ENCODE measurements around the gene MPHOSPH6.
"Not testable (repeated sequence)": the region's sequence is repeated elsewhere in the genome, so short reads cannot be mapped to it uniquely, and the experiment has no call there.

Gene MPHOSPH6

GRCh38 chr16:82167670-82168069, 2.4 kb downstream of the MPHOSPH6 start:
- no peak for DNase-seq

GRCh38 chr16:82160226-82160625, 9.8 kb downstream of the MPHOSPH6 start:
- DNase-seq = no peak

- DNase-seq = no peak
Measured at GRCh38 chr16:82157836-82158235, 12.2 kb downstream of the MPHOSPH6 start.

- no peak for DNase-seq
Measured at GRCh38 chr16:82157534-82157812, 12.6 kb downstream of the MPHOSPH6 start.

- DNase-seq = no peak
Measured at GRCh38 chr16:82156761-82157533, 13.1 kb downstream of the MPHOSPH6 start.

- DNase-seq = no peak
Measured at GRCh38 chr16:82152641-82153112, 17.3 kb downstream of the MPHOSPH6 start.

GRCh38 chr16:82152196-82152595, 17.8 kb downstream of the MPHOSPH6 start:
- DNase-seq = no peak

- DNase-seq = no peak
Measured at GRCh38 chr16:82150549-82150948, 19.5 kb downstream of the MPHOSPH6 start.

- no peak for DNase-seq
Measured at GRCh38 chr16:82149536-82149935, 20.5 kb downstream of the MPHOSPH6 start.

GRCh38 chr16:82147546-82147945, 22.5 kb downstream of the MPHOSPH6 start:
- no peak for DNase-seq

GRCh38 chr16:82146957-82147356, 23.1 kb downstream of the MPHOSPH6 start:
- DNase-seq = no peak

GRCh38 chr16:82146556-82146955, 23.5 kb downstream of the MPHOSPH6 start:
- DNase-seq = no peak

GRCh38 chr16:82139286-82139571, 30.8 kb downstream of the MPHOSPH6 start:
- DNase-seq = not testable (repeated sequence)

GRCh38 chr16:82138478-82139285, 31.3 kb downstream of the MPHOSPH6 start:
- DNase-seq = no peak

GRCh38 chr16:82137822-82138167, 32.2 kb downstream of the MPHOSPH6 start:
- no peak for DNase-seq

- DNase-seq = no peak
Measured at GRCh38 chr16:82136956-82137821, 32.8 kb downstream of the MPHOSPH6 start.

- no peak for DNase-seq
Measured at GRCh38 chr16:82135844-82136243, 34.2 kb downstream of the MPHOSPH6 start.

- no peak for DNase-seq
Measured at GRCh38 chr16:82134846-82135245, 35.2 kb downstream of the MPHOSPH6 start.

GRCh38 chr16:82133798-82134197, 36.2 kb downstream of the MPHOSPH6 start:
- DNase-seq = no peak

GRCh38 chr16:82129881-82130280, 40.1 kb downstream of the MPHOSPH6 start:
- DNase-seq = no peak

GRCh38 chr16:82124651-82125050, 45.4 kb downstream of the MPHOSPH6 start:
- no peak for DNase-seq

- no peak for DNase-seq
Measured at GRCh38 chr16:82119405-82119804, 50.6 kb downstream of the MPHOSPH6 start.

- no peak for DNase-seq
Measured at GRCh38 chr16:82118749-82119148, 51.3 kb downstream of the MPHOSPH6 start.

GRCh38 chr16:82116535-82116934, 53.5 kb downstream of the MPHOSPH6 start:
- no peak for DNase-seq

All from DMS 273 treated with DMSO at 0.1 percent for 48 hours (cell line).